ENCODE results near the gene OLFM4. TPM values are rescaled to one million over a fixed set of nuclear protein-coding genes. Genes with fewer than 3 reads are reported as not detected.

OLFM4 gene
- total RNA-seq, 2 donors from 2014 or later: 55.4 to 172 TPM

DNA sequence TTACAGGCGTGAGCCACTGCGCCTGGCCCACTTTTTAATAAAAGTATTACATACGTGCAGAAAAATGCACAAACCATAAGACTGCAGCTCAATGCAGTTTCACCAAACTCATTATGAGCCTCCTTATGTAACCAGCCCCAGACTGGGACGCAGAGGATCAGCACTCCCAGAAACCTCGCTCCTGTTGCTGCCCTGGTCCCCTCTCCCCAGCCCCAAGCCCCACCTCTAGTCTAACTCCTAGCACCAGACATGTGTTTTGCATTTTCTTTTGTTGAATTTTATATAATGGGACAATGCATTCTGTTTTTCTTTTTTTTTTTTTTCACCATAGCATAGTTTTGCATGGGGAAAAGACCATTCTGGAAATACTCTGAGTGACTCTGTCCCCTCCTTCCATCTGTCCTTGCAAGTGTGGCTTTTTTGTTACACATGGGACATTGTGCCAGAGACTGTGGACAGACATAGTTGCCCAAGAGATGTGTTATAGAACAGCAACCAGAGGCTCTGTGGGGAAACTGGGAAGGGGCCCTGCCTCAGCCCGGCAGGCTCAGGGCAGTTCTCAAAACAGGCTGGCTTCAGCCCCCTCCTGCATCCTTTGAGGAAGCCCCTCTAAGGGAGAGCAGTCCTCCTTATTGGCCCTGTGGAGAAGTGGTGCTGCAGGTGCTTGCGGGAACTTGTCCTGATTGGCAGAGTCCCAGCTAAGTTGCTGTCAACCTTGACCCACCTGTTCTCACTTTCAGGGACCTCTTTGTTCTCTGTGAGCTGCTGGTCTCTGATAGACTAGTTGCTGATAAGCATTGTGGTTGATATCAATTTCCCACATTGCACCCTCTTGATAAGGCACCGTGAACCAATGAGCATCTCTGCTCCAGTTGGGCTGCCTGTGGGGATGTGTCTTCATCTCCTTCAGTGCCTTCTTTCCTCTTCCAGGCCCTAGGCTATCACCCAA is 13.8 kb upstream of the OLFM4 start:
- no peak overlapping the region for H3K27ac ChIP-seq
- TF ChIP-seq, protein P1, sequence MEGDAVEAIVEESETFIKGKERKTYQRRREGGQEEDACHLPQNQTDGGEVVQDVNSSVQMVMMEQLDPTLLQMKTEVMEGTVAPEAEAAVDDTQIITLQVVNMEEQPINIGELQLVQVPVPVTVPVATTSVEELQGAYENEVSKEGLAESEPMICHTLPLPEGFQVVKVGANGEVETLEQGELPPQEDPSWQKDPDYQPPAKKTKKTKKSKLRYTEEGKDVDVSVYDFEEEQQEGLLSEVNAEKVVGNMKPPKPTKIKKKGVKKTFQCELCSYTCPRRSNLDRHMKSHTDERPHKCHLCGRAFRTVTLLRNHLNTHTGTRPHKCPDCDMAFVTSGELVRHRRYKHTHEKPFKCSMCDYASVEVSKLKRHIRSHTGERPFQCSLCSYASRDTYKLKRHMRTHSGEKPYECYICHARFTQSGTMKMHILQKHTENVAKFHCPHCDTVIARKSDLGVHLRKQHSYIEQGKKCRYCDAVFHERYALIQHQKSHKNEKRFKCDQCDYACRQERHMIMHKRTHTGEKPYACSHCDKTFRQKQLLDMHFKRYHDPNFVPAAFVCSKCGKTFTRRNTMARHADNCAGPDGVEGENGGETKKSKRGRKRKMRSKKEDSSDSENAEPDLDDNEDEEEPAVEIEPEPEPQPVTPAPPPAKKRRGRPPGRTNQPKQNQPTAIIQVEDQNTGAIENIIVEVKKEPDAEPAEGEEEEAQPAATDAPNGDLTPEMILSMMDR (IDR thresholded peaks at IDR 0.05): no peak
- no peak for TF ChIP-seq POLR2A (IDR thresholded peaks at IDR 0.05)
- TF ChIP-seq POLR2AphosphoS5 (IDR thresholded peaks at IDR 0.05): no peak
- H3K27me3 ChIP-seq (replicated peaks; ENCODE audit: insufficient read depth): no peaks in the 10 kb centered on the region
- 86% methylated on average over 8 of the region's 8 CpGs for WGBS
- DNase-seq (ENCODE audit: low spot score): no peak
- H3K9me3 ChIP-seq: no peaks in the 10 kb centered on the region
- no peak overlapping the region for H3K4me3 ChIP-seq
- no peaks in the 10 kb centered on the region for H3K4me1 ChIP-seq (replicated peaks)
- H3K36me3 ChIP-seq: no peaks in the 10 kb centered on the region
- intact Hi-C loops (cut with DNase I): no loop called here

DNA sequence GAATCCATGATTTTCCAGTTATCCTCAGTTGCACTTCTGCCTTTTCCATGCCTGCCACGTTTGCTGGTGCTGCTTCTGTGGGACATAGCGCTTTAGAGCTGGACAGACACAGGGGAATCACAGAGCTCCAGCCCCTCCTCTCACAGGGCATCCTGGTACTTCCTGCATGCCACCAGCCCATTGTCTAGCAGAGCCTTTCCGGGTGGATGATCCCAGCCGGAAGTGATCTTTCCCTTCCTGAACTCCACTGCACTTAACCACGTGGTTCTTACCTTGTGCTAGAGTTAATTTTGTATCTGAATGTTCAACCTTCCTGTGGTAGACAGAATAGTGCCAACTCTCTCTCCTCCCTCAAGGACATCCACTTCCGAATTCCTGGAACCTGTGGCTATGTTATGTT is 12.6 kb upstream of the OLFM4 start:
- no peak for DNase-seq (ENCODE audit: low spot score)
- Histone ChIP-seq H3K36me3 (no peaks in the 10 kb centered on the region), H3K4me1 (replicated peaks) (no peaks in the 10 kb centered on the region), H3K27me3 (replicated peaks; ENCODE audit: insufficient read depth) (no peaks in the 10 kb centered on the region), H3K9me3 (no peaks in the 10 kb centered on the region), H3K27ac (no peak overlapping the region), H3K4me3 (no peak overlapping the region)
- TF ChIP-seq POLR2A (IDR thresholded peaks at IDR 0.05) (no peak), POLR2AphosphoS5 (IDR thresholded peaks at IDR 0.05) (no peak)
- TF ChIP-seq, protein P1 (IDR thresholded peaks at IDR 0.05): no peak
- intact Hi-C loops (cut with DNase I): no loop called here
- WGBS: 89% methylated on average over 6 of the region's 6 CpGs

DNA sequence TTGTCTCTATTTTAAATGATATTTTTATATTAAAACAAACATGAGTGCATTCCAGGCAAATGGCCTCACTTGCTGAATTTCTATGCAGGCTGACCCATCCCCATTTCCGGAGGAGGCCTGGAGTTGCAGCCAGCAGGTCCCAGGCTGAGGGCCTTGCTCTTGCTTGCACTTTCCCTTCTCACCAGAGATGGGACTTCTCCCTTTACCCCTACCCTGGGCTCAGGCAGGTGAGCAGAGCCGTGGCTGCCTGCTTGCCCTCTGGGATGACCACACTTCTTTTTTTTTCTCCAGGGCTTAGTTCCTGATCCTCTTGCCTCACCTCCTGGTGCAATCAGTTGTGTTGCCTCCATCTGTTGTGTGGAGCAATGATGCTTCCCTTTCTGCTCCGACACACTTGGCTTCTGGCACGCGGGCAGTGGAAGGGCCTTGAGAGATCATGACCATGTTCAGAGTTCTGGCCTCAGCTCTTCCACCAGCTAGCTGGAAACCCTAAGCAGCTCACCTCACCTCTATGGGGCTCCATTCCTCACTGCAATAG is 11.1 kb upstream of the OLFM4 start:
- H3K4me1 ChIP-seq (replicated peaks): no peaks in the 10 kb centered on the region
- no peaks in the 10 kb centered on the region for H3K36me3 ChIP-seq
- no peak overlapping the region for H3K27ac ChIP-seq
- H3K27me3 ChIP-seq (replicated peaks; ENCODE audit: insufficient read depth): no peaks in the 10 kb centered on the region
- TF ChIP-seq, protein P1 (IDR thresholded peaks at IDR 0.05): no peak
- TF ChIP-seq POLR2AphosphoS5 (IDR thresholded peaks at IDR 0.05): no peak
- no peak for TF ChIP-seq POLR2A (IDR thresholded peaks at IDR 0.05)
- DNase-seq (ENCODE audit: low spot score): no peak
- intact Hi-C loops (cut with DNase I): no loop called here
- H3K4me3 ChIP-seq: no peak overlapping the region
- no peaks in the 10 kb centered on the region for H3K9me3 ChIP-seq
- 95% methylated on average over 5 of the region's 5 CpGs for WGBS

DNA sequence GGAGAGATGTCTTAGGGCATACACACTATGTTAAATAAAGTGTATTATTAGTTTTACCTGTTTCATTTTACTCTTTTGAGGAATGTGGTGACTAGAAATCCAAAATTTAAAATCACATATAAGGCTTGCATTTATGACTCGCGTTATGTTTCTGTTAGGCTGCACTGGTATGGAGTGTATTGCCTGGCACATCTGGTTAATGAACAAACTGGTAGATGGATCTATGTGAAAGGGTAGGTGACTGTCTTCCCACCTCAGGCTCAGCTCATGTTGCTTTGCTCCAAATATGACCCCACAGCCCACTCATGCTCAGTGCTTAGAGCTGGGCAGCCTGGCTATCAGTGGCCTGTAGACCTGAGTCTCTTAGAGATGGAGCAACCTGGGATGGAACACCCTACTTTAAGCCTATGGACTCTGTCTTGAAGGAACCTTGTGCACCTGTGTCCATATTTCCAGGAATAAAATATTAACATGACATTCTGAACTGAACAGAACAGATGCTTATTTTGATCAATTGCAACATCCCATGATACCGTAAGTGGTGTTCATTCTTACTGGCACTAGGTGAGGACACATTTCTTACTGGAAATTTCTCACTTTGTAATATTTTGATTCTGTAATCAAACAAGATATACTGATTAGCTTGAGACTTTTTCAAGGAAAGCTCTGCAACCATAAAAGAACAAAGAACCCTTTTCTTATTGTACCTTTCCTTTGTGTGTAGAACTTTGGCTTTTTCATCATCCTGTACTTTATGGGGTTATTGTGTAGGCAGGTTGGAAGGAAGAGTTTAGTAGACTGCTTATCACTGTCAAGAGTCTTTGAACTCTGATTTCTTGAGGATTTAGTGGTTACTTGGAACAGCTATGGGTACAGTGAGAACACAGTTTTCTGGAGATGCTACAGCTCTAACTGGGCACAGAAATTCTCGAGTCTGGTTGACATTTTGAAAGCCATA is 9.6 kb upstream of the OLFM4 start:
- no peaks in the 10 kb centered on the region for H3K9me3 ChIP-seq
- H3K36me3 ChIP-seq: no peaks in the 10 kb centered on the region
- 64% methylated on average over 4 of the region's 4 CpGs for WGBS
- no peaks in the 10 kb centered on the region for H3K4me1 ChIP-seq (replicated peaks)
- no peak for DNase-seq (ENCODE audit: low spot score)
- intact Hi-C loops (cut with DNase I): no loop called here
- no peak overlapping the region for H3K27ac ChIP-seq
- TF ChIP-seq POLR2A (IDR thresholded peaks at IDR 0.05) (no peak), POLR2AphosphoS5 (IDR thresholded peaks at IDR 0.05) (no peak)
- TF ChIP-seq, protein P1 (IDR thresholded peaks at IDR 0.05): no peak
- no peaks in the 10 kb centered on the region for H3K27me3 ChIP-seq (replicated peaks; ENCODE audit: insufficient read depth)
- no peak overlapping the region for H3K4me3 ChIP-seq
